ENCODE data around the gene INSYN2B. TPM values are rescaled to one million over a fixed set of nuclear protein-coding genes. Genes with fewer than 3 reads are reported as not detected.

INSYN2B gene
- total RNA-seq, 1 experiment from 2014 or later: not detected

DNA sequence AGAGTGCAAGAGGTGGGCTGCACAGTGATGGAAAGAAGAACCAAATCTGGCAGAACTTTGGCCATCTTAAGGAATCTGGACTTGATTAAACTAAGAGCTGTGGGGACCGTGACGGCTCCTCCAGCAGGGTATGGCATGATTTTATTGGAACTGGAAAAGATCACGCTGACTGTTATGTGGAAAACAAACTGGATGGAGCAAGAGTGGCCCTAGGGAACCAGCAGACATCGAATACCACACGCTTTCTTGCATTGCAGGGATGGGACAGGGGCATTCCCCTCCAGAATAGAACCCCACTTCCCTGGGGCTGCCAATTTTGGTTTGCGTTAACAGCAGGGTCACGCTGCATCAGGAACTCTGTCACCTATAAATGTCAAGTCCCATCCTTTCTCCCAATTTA lies 38.8 kb downstream of the INSYN2B start:
- no peak for DNase-seq (ENCODE audit: low spot score)
- ChIA-PET CTCF (no interaction called here), POLR2A (no interaction called here)
- H3K4me3 Mint-ChIP-seq: no peak overlapping the region
- no peaks in the 10 kb centered on the region for H3K36me3 Mint-ChIP-seq
- no peak for TF ChIP-seq PRDM15 (CRISPR knock-in tag; IDR thresholded peaks at IDR 0.05)
- TF ChIP-seq ETV6 (CRISPR knock-in tag; IDR thresholded peaks at IDR 0.05): no peak
- no peak for TF ChIP-seq TEAD1 (CRISPR knock-in tag; IDR thresholded peaks at IDR 0.05)
- TF ChIP-seq IRF2 (CRISPR knock-in tag; IDR thresholded peaks at IDR 0.05; ENCODE audit: borderline replicate concordance, low read depth): no peak
- no peak for TF ChIP-seq ERG (CRISPR knock-in tag; IDR thresholded peaks at IDR 0.05)
- TF ChIP-seq ZNF317 (CRISPR knock-in tag; IDR thresholded peaks at IDR 0.05; ENCODE audit: borderline replicate concordance, low read depth): no peak
- no peak for TF ChIP-seq AFF4 (CRISPR knock-in tag; IDR thresholded peaks at IDR 0.05; ENCODE audit: borderline replicate concordance)
- TF ChIP-seq ATF2 (CRISPR knock-in tag; IDR thresholded peaks at IDR 0.05; ENCODE audit: borderline replicate concordance, low read depth): no peak
- no peak for TF ChIP-seq NR2C2 (CRISPR knock-in tag; IDR thresholded peaks at IDR 0.05)
- TF ChIP-seq E2F4 (CRISPR knock-in tag; IDR thresholded peaks at IDR 0.05; ENCODE audit: borderline replicate concordance, low read depth): no peak
- TF ChIP-seq STAT6 (CRISPR knock-in tag; conservative IDR thresholded peaks at IDR 0.05; ENCODE audit: low read depth): no peak
- TF ChIP-seq TCF7 (CRISPR knock-in tag; IDR thresholded peaks at IDR 0.05; ENCODE audit: low read depth): no peak
- TF ChIP-seq, protein P1, sequence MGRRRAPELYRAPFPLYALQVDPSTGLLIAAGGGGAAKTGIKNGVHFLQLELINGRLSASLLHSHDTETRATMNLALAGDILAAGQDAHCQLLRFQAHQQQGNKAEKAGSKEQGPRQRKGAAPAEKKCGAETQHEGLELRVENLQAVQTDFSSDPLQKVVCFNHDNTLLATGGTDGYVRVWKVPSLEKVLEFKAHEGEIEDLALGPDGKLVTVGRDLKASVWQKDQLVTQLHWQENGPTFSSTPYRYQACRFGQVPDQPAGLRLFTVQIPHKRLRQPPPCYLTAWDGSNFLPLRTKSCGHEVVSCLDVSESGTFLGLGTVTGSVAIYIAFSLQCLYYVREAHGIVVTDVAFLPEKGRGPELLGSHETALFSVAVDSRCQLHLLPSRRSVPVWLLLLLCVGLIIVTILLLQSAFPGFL (CRISPR knock-in tag; IDR thresholded peaks at IDR 0.05; ENCODE audit: borderline replicate concordance): no peak
- no peak for TF ChIP-seq E2F1 (CRISPR knock-in tag; IDR thresholded peaks at IDR 0.05)
- H3K27ac Mint-ChIP-seq: no peak overlapping the region
- ATAC-seq: no peak
- H3K27me3 Mint-ChIP-seq (ENCODE audit: low read depth): no peaks in the 10 kb centered on the region; the same call in 1 of the 2 replicates
- peaks cover 14% of the 10 kb centered on the region for H3K4me1 Mint-ChIP-seq
- H3K9me3 Mint-ChIP-seq: no peaks in the 10 kb centered on the region

Measured in WTC11 (cell line).